T-cell (primary cell): Measurements from ENCODE around the gene C1orf115. TPM values are rescaled to one million over a fixed set of nuclear protein-coding genes. Genes with fewer than 3 reads are reported as not detected.
"Not testable (repeated sequence)": the region's sequence is repeated elsewhere in the genome, so short reads cannot be mapped to it uniquely, and the experiment has no call there.

ENCODE experiments used
- ATAC-seq, 4 experiments: fragments of 200-7000 bp in 3 of 4; fragments of 150-1000 bp in 1 of 4; cut with Tn5 transposase; replicated peaks in 1 of 4; 1 replicate in 3 of 4; 2 replicates in 1 of 4; pipeline ENCODE4 v1.10.0; 2021; ENCODE audit warnings: moderate library complexity in 3 of 4, mild to moderate bottlenecking in 2 of 4, moderate number of reproducible peaks in 1 of 4
- CTCF ChIA-PET, 2 donors: fragments of 300-600 bp; sonication (Branson Sonifier 250); formaldehyde crosslinking; loops; one replicate each; lab custom pipeline; 2022; ENCODE audit warnings: antibody characterized with exemption in 2 of 2; lab: Charles Lee
- POLR2A ChIA-PET, 2 donors: fragments of 300-600 bp; sonication (Branson Sonifier 250); formaldehyde crosslinking; loops; one replicate each; lab custom pipeline; 2022; ENCODE audit warnings: antibody characterized with exemption in 2 of 2; lab: Charles Lee
- DNase-seq, 35 experiments: peaks; one replicate each; pipeline versions ENCODE4 v3.0.0 to v3.0.0-alpha.2; 2013 to 2023
- H3K27ac ChIP-seq: one replicate; pipeline ENCODE4 v1.5.1; 2013; ENCODE audit warnings: low read length
- H3K27me3 ChIP-seq, 2 experiments: replicated peaks in 1 of 2; 1 replicate in 1 of 2; 2 replicates in 1 of 2; pipeline versions ENCODE4 v1.6.1 to v1.7.0; 2013; ENCODE audit warnings: low read length in 1 of 2, mixed read lengths in 1 of 2; ENCODE audit not compliant: control insufficient read depth in 2 of 2, insufficient read depth in 2 of 2; ENCODE audit errors: extremely low read depth in 1 of 2
- H3K36me3 ChIP-seq, 2 donors: 1 replicate in 1 of 2; 2 replicates in 1 of 2; pipeline versions ENCODE4 v1.6.1 to v1.7.0; 2013; ENCODE audit warnings: low read length in 1 of 2; ENCODE audit not compliant: control insufficient read depth in 2 of 2, insufficient read depth in 1 of 2; ENCODE audit errors: extremely low read depth in 1 of 2
- H3K4me1 ChIP-seq, 2 experiments: 1 replicate in 1 of 2; 2 replicates in 1 of 2; pipeline versions ENCODE4 v1.6.1 to v1.7.0; 2013; ENCODE audit warnings: low read length in 2 of 2, mixed read lengths in 1 of 2; ENCODE audit not compliant: insufficient read depth in 2 of 2, control insufficient read depth in 1 of 2; ENCODE audit errors: extremely low read depth in 1 of 2
- H3K4me3 ChIP-seq, 2 donors: 1 replicate in 1 of 2; 2 replicates in 1 of 2; pipeline versions ENCODE4 v1.5.1 to v1.7.0; 2013; ENCODE audit warnings: mild to moderate bottlenecking in 2 of 2, low read length in 1 of 2, moderate library complexity in 1 of 2; ENCODE audit not compliant: control insufficient read depth in 1 of 2; ENCODE audit errors: extremely low read depth in 1 of 2
- H3K9me3 ChIP-seq: 2 replicates; pipeline ENCODE4 v1.7.0; 2013
- H3K27ac Mint-ChIP-seq, 2 donors: one replicate each; pipeline ENCODE4 v1.8.0; 2020 to 2021; ENCODE audit warnings: mild to moderate bottlenecking in 2 of 2, mixed read lengths in 2 of 2
- H3K27me3 Mint-ChIP-seq, 2 donors: one replicate each; pipeline ENCODE4 v1.8.0; 2021 to 2022; ENCODE audit warnings: mixed read lengths in 2 of 2
- H3K36me3 Mint-ChIP-seq: one replicate; pipeline ENCODE4 v1.8.0; 2021; ENCODE audit warnings: mixed read lengths
- H3K4me1 Mint-ChIP-seq, 3 donors: one replicate each; pipeline ENCODE4 v1.8.0; 2020 to 2022; ENCODE audit warnings: mixed read lengths in 3 of 3, mild to moderate bottlenecking in 1 of 3
- H3K4me3 Mint-ChIP-seq, 3 donors: one replicate each; pipeline ENCODE4 v1.8.0; 2020 to 2022; ENCODE audit warnings: mild to moderate bottlenecking in 3 of 3, mixed read lengths in 3 of 3, moderate library complexity in 3 of 3
- H3K9me3 Mint-ChIP-seq, 3 donors: one replicate each; pipeline ENCODE4 v1.8.0; 2020 to 2022; ENCODE audit warnings: mixed read lengths in 3 of 3
- WGBS: methylation state at CpG from one replicate; pipeline ENCODE4 v1.1.5; 2013; ENCODE audit warnings: missing lambda C conversion rate; ENCODE audit not compliant: insufficient coverage; 5-methylcytosine and 5-hydroxymethylcytosine counted together
- total RNA-seq, 35 experiments: library from RNA in 6 of 35; stranded (reverse) in 6 of 35; fragments of 120-200 nt in 1 of 35; gene quantifications; one replicate each; pipeline versions ENCODE4 v1.2.1 to v1.2.4 and lab custom pipeline; 2013 to 2026

C1orf115 gene
- total RNA-seq, 5 donors from 2014 or later (not counting 1 experiment from before 2014, with no cell fraction given): 0.45 to 1.6 (median 1.3) TPM

DNA sequence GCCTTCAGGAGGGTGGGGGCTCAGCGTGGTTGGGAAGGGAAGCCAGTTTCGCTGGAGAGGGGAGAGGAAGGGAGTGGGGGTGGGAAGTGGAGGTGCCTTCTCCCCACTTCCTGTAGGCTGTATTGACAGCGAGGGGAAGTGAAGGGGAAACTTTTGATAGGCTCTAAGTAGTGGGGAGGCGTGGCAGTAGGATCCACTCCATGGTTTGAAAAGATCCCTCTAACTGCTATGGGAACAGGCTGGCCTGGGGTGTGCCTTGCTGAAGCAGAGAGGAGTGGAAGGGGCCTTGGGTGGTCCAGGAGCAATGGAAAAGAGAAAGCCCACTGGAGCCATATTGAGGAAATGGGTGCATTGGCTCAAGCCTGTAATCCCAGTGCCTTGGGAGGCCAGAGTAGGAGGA, 20.2 kb downstream of the C1orf115 start:
- no peak overlapping the region for H3K4me3 Mint-ChIP-seq
- POLR2A ChIA-PET: no interaction called here
- H3K9me3 Mint-ChIP-seq: peaks cover 0 to under 1% (median 0%) of the 10 kb centered on the region in 3 donors
- peaks cover 0 to 2% of the 10 kb centered on the region in 2 donors for H3K27me3 Mint-ChIP-seq
- no peak overlapping the region for H3K4me3 ChIP-seq
- DNase-seq (no peak), ATAC-seq (peak in 1 of 4 experiments; percentile 26)
- H3K9me3 ChIP-seq: no peaks in the 10 kb centered on the region
- no peaks in the 10 kb centered on the region for H3K36me3 Mint-ChIP-seq
- CTCF ChIA-PET: interaction anchor here in 1 of 2 donors (1.1 kb wide), 1 partner anchor 17 kb away, joined by 3 read pairs; no protein-coding TSS in a partner anchor
- H3K27ac ChIP-seq: no peak overlapping the region
- H3K36me3 ChIP-seq: no peaks in the 10 kb centered on the region
- H3K4me1 Mint-ChIP-seq: peaks cover 0 to 5% (median 2%) of the 10 kb centered on the region in 3 donors
- no peak overlapping the region for H3K27ac Mint-ChIP-seq
- WGBS: 56% methylated on average over 4 of the region's 4 CpGs
- H3K27me3 ChIP-seq: peaks cover 0 to 16% of the 10 kb centered on the region in 2 experiments
- no peaks in the 10 kb centered on the region for H3K4me1 ChIP-seq

- no peak overlapping the region for H3K4me3 Mint-ChIP-seq
- DNase-seq (no peak), ATAC-seq (no peak)
- Histone ChIP-seq H3K4me3 (no peak overlapping the region), H3K36me3 (no peaks in the 10 kb centered on the region), H3K27me3 (peaks cover 0 to 10% of the 10 kb centered on the region in 2 experiments), H3K9me3 (no peaks in the 10 kb centered on the region), H3K4me1 (no peaks in the 10 kb centered on the region), H3K27ac (no peak overlapping the region)
- ChIA-PET POLR2A (no interaction called here), CTCF (interaction anchor here in 1 of 2 donors (1.1 kb wide), 1 partner anchor 18 kb away, joined by 3 read pairs; no protein-coding TSS in a partner anchor)
- no peak overlapping the region for H3K27ac Mint-ChIP-seq
- H3K9me3 Mint-ChIP-seq: peaks cover 0 to 8% (median 4%) of the 10 kb centered on the region in 3 donors
- WGBS: 77% methylated on average over 4 of the region's 9 CpGs
- peaks cover 0 to 2% of the 10 kb centered on the region in 2 donors for H3K27me3 Mint-ChIP-seq
- H3K36me3 Mint-ChIP-seq: no peaks in the 10 kb centered on the region
- peaks cover 0 to 5% (median 2%) of the 10 kb centered on the region in 3 donors for H3K4me1 Mint-ChIP-seq
Observed at GRCh38 chr1:220711056-220711809, 21.1 kb downstream of the C1orf115 start.

- H3K4me1 ChIP-seq, POLR2A ChIA-PET, H3K4me1 Mint-ChIP-seq, H3K4me3 Mint-ChIP-seq, CTCF ChIA-PET, H3K27me3 ChIP-seq, H3K9me3 ChIP-seq, H3K36me3 Mint-ChIP-seq, DNase-seq, ATAC-seq, H3K9me3 Mint-ChIP-seq, H3K36me3 ChIP-seq, H3K4me3 ChIP-seq, H3K27ac ChIP-seq, H3K27ac Mint-ChIP-seq: not testable (repeated sequence)
- 92% methylated on average over 3 of the region's 5 CpGs for WGBS
- H3K27me3 Mint-ChIP-seq: peaks cover 9 to 24% of the 10 kb centered on the region in 2 donors
Observed at GRCh38 chr1:220715986-220716385, 25.8 kb downstream of the C1orf115 start.

GRCh38 chr1:220717800-220718640, 27.9 kb downstream of the C1orf115 start:
- H3K9me3 ChIP-seq: no peaks in the 10 kb centered on the region
- ChIA-PET CTCF (interaction anchor here in 1 of 2 donors (1.4 kb wide), 1 partner anchor 15 kb away, joined by 3 read pairs; no protein-coding TSS in a partner anchor), POLR2A (no interaction called here)
- ATAC-seq (no peak), DNase-seq (no peak)
- no peaks in the 10 kb centered on the region for H3K36me3 Mint-ChIP-seq
- no peak overlapping the region for H3K27ac Mint-ChIP-seq
- H3K36me3 ChIP-seq: no peaks in the 10 kb centered on the region
- H3K9me3 Mint-ChIP-seq: peaks cover 0 to 8% (median 4%) of the 10 kb centered on the region in 3 donors
- H3K4me1 ChIP-seq: no peaks in the 10 kb centered on the region
- WGBS: 88% methylated on average over 18 of the region's 20 CpGs
- H3K4me1 Mint-ChIP-seq: no peaks in the 10 kb centered on the region
- H3K27me3 Mint-ChIP-seq: peaks cover 9 to 24% of the 10 kb centered on the region in 2 donors
- peaks cover 0 to 7% of the 10 kb centered on the region in 2 experiments for H3K27me3 ChIP-seq
- H3K27ac ChIP-seq: no peak overlapping the region
- no peak overlapping the region for H3K4me3 Mint-ChIP-seq
- H3K4me3 ChIP-seq: no peak overlapping the region

GRCh38 chr1:220721266-220721665, 31.1 kb downstream of the C1orf115 start:
- H3K27ac Mint-ChIP-seq, H3K36me3 Mint-ChIP-seq, POLR2A ChIA-PET, H3K9me3 ChIP-seq, H3K4me3 Mint-ChIP-seq, DNase-seq, H3K4me1 Mint-ChIP-seq, H3K4me1 ChIP-seq, H3K9me3 Mint-ChIP-seq, H3K4me3 ChIP-seq, H3K36me3 ChIP-seq, H3K27ac ChIP-seq, H3K27me3 ChIP-seq, ATAC-seq: not testable (repeated sequence)
- CTCF ChIA-PET: interaction anchor here in 1 of 2 donors (1.5 kb wide), 1 partner anchor 12 kb away, joined by 8 read pairs; no protein-coding TSS in a partner anchor
- peaks cover 14 to 22% of the 10 kb centered on the region in 2 donors for H3K27me3 Mint-ChIP-seq
- WGBS: 33% methylated on average over 1 of the region's 7 CpGs

DNA sequence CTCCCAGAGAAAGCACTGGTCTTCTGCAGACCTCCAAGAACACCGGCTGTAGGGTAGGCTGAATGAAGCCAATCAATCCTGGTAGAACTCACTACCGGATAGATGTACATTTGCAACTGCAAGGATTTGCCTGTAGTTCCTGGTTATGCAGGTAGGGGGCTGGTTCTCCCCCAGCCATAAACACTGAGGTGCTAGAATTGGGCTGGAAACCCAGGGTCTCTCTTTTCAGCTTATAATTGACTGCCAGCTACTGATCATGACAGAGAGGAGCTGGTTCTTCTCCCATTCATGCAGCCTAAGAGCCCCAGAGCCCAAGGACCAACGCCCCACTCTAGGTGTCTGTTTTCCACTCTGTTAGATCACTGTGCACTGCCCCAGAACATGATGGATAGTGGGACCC, 36.5 kb downstream of the C1orf115 start:
- CTCF ChIA-PET: no interaction called here
- whole genome bisulfite sequencing: 96% methylated on average over 3 of the region's 3 CpGs
- H3K4me1 ChIP-seq: no peaks in the 10 kb centered on the region
- H3K36me3 Mint-ChIP-seq: no peaks in the 10 kb centered on the region
- DNase-seq: no peak
- no peak overlapping the region for H3K4me3 ChIP-seq
- H3K27me3 Mint-ChIP-seq: peaks cover 0 to 6% of the 10 kb centered on the region in 2 donors
- H3K9me3 Mint-ChIP-seq: no peaks in the 10 kb centered on the region
- no peaks in the 10 kb centered on the region for H3K27me3 ChIP-seq
- H3K27ac Mint-ChIP-seq: no peak overlapping the region
- H3K27ac ChIP-seq: no peak overlapping the region
- no peaks in the 10 kb centered on the region for H3K36me3 ChIP-seq
- H3K4me3 Mint-ChIP-seq: no peak overlapping the region
- no peaks in the 10 kb centered on the region for H3K9me3 ChIP-seq
- ATAC-seq: no peak
- no peaks in the 10 kb centered on the region for H3K4me1 Mint-ChIP-seq
- POLR2A ChIA-PET: no interaction called here
